ENCODE results near the gene LMF2.
"Not testable (repeated sequence)": the region's sequence is repeated elsewhere in the genome, so short reads cannot be mapped to it uniquely, and the experiment has no call there.

LMF2 gene

DNA sequence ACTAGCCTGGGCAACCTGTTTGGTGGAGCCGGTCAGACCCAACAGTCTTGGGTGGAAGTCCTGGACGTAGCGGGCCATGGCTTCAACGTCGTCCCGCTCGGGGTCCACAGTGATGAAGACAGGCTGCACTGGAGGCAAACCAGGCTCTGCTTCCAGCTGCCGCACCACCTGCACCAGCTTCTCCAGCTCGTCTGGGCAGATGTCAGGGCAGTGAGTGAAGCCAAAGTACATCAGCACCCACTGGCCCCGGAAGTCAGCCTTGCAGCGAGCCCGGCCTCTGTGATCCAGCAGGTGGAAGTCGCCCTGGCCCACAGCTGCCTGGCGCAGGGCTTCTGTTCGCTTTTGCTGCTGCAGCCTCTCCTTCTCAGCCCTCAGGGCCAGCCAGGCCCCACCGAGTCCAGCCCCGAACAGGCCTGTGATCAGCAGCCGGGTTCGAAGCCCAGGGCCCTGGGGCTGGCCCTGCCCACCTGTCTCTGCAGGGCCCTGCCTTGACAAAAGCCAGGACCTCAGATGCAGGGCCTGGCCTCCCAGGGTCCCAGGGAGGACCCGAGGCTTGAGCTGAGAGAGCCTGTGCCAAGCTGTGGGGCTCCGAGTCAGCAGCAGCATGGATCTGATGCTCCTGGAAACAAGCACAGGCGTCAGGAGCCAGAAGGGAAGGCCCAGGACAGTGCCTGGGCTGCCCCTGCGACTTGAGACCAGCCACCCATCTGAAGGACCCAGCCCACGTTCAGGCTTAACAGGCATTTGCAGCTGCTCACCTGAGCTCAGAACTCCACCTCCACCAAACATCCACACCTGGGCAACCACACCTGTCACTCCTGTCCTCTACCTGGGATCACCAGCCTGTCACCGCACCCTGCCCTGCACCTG lies 16.5 kb upstream of the LMF2 start:
- H3K4me3 ChIP-seq (ENCODE audit: control insufficient read depth, low read depth, low read length) = peak overlapping the region; percentile 90
- no peak for DNase-seq (ENCODE audit: low read depth)

DNA sequence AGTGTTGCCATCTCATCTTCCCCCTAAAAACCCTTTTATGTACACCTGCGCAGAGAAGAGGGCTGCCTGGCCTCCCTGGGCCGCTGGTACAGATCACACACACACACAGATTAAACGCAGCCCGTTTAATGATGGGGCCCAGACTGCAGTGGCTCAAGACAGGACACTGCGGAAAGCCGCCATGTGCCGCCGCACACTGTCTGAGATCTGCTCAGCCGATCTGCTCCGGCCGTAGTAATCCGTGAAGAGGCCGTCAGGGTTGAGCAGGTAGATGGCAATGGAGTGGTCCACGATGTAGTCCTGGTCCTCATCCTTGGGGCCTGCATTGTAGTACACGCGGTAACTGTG lies 15.9 kb upstream of the LMF2 start:
- TF ChIP-seq, protein P1, sequence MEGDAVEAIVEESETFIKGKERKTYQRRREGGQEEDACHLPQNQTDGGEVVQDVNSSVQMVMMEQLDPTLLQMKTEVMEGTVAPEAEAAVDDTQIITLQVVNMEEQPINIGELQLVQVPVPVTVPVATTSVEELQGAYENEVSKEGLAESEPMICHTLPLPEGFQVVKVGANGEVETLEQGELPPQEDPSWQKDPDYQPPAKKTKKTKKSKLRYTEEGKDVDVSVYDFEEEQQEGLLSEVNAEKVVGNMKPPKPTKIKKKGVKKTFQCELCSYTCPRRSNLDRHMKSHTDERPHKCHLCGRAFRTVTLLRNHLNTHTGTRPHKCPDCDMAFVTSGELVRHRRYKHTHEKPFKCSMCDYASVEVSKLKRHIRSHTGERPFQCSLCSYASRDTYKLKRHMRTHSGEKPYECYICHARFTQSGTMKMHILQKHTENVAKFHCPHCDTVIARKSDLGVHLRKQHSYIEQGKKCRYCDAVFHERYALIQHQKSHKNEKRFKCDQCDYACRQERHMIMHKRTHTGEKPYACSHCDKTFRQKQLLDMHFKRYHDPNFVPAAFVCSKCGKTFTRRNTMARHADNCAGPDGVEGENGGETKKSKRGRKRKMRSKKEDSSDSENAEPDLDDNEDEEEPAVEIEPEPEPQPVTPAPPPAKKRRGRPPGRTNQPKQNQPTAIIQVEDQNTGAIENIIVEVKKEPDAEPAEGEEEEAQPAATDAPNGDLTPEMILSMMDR (IDR thresholded peaks at IDR 0.05; ENCODE audit: control insufficient read depth, insufficient read depth, low read depth, low read length, missing control alignments) = no peak
- no peak overlapping the region for H3K4me3 ChIP-seq (ENCODE audit: control insufficient read depth, low read depth, low read length)
- DNase-seq (ENCODE audit: low read depth) = no peak

More for the DNA sequence above, 16.5 kb upstream of the LMF2 start:
- TF ChIP-seq, protein P1 (IDR thresholded peaks at IDR 0.05; ENCODE audit: control insufficient read depth, insufficient read depth, low read depth, low read length, missing control alignments) = no peak

DNA sequence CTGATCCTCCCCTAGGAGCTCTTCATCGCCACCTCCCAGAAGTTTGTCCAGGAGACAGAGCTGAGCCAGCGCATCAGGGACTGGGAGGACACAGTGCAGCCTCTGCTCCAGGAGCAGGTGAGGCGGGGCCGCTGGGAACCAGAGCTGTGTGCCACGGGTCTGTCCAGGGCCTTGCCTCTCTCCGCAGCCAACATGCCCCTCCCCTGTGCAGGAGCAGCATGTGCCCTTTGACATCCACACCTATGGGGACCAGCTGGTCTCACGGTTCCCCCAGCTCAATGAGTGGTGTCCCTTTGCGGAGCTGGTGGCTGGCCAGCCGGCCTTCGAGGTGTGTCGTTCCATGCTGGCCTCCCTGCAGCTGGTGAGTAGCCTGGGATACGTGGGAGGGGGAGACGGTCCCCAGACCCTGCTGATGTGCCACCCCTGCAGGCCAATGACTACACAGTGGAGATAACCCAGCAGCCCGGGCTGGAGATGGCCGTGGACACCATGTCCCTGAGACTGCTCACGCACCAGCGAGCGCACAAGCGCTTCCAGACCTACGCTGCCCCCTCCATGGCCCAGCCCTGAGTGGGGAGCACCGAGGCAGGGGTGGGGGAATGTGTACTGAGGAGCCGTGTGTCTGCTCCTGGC lies 15.4 kb upstream of the LMF2 start:
- no peak for DNase-seq (ENCODE audit: low read depth)
- no peak overlapping the region for H3K4me3 ChIP-seq (ENCODE audit: control insufficient read depth, low read depth, low read length)
- TF ChIP-seq, protein P1 (IDR thresholded peaks at IDR 0.05; ENCODE audit: control insufficient read depth, insufficient read depth, low read depth, low read length, missing control alignments) = no peak

DNA sequence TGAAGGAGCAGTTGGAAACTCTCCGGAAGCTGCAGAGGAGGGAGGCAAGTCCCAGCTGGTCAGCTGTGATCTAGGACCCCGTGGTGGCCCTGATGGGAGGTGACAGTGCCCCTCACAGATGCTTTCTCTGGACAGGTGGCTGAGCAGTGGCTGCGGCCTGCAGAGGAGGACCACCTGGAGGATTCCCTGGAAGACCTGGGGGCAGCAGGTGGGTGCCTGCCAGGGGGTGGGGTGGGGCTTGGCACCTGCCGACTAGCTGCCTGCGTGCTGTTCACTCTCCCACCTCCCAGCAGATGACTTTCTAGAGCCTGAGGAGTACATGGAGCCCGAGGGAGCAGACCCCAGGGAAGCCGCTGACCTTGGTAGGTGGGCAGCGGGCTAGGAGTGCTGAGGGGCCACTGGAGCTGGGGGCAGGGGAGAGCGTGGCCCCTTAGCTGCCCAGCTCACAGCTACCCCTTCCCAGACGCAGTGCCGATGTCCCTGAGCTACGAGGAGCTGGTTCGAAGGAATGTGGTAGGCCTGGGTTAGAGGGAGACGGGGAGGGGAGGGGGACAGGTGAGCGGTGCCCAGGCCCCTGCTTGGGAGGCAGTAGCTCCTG lies 14.8 kb upstream of the LMF2 start:
- H3K4me3 ChIP-seq (ENCODE audit: control insufficient read depth, low read depth, low read length) = no peak overlapping the region
- no peak for DNase-seq (ENCODE audit: low read depth)
- TF ChIP-seq, protein P1 (IDR thresholded peaks at IDR 0.05; ENCODE audit: control insufficient read depth, insufficient read depth, low read depth, low read length, missing control alignments) = no peak

DNA sequence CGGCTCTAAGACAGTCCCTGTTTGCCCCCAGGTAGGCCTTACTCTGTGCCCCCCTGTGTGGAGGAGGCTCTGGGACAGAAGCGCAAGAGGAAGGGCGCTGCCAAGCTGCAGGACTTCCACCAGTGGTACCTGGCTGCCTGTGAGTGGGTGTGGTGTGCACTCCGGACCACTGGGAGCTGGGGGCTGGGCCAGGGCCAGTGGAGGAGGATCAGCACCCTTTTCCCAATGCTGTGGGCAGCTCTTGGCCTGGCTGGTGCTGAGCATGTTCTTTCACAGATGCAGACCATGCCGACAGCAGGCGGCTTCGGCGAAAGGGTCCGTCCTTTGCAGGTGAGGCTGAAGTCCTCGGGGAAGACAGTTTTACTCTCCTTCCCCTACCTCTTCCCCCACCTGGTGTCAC lies 14.2 kb upstream of the LMF2 start:
- TF ChIP-seq, protein P1 (IDR thresholded peaks at IDR 0.05; ENCODE audit: control insufficient read depth, insufficient read depth, low read depth, low read length, missing control alignments) = no peak

DNA sequence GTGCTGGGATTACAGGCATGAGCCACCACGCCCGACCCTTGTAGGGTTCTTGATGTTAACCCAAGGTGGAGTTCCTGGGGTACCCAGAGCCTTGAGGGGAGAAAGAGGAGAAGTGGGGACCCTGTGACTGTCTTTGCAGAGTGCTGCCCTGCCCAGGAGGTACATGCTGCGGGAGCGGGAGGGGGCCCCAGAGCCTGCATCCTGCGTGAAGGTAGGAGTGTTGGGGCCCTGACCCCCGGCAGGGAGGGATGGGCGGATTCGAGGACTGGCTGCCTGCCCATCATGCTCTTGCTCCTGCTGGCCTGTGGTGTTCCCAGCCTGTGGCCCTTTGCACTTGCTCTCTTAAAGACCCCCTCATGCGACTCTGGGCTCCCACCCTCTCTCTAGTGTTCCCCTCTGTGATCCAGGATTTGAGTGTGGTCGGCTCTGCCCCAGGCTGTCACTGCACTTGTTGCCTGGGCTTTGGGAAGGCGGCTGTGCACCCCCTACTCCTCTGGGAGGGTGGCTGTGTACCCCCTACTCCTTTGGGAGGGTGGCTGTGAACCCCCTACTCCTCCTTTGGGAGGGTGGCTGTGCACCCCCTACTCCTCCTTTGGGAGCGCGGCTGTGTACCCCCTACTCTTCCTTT lies 13.4 kb upstream of the LMF2 start:
- no peak for DNase-seq (ENCODE audit: low read depth)
- H3K4me3 ChIP-seq (ENCODE audit: control insufficient read depth, low read depth, low read length) = no peak overlapping the region
- TF ChIP-seq, protein P1 (IDR thresholded peaks at IDR 0.05; ENCODE audit: control insufficient read depth, insufficient read depth, low read depth, low read length, missing control alignments) = no peak

More for the DNA sequence above, 14.2 kb upstream of the LMF2 start:
- no peak for DNase-seq (ENCODE audit: low read depth)
- no peak overlapping the region for H3K4me3 ChIP-seq (ENCODE audit: control insufficient read depth, low read depth, low read length)

DNA sequence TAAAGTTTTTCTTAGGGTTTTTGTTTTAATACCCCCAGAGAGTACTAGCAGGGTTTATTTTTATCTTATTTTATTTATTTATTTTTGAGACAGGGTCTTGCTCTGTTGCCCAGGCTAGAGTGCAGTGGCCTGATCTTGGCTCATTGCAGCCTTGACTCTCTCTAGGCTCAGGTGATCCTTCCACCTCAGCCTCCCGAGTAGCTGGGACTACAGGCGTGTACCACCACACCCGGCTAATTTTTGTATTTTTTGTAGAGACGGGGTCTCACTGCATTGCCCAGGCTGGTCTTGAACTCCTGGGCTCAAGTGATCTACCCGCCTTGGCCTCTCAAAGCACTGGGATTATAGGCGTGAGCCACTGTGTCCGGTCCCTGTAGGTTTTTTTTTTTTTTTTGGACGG lies 12.7 kb upstream of the LMF2 start:
- H3K4me3 ChIP-seq (ENCODE audit: control insufficient read depth, low read depth, low read length); DNase-seq (ENCODE audit: low read depth): not testable (repeated sequence)
